ENCODE results near the gene USP33.
"Not testable (repeated sequence)": the region's sequence is repeated elsewhere in the genome, so short reads cannot be mapped to it uniquely, and the experiment has no call there.

USP33 gene

GRCh38 chr1:77668924-77669449 is 90.7 kb downstream of the USP33 start:
- DNase-seq (ENCODE audit: low spot score in 2 of 2): no peak
- Mint-ChIP-seq H3K27ac (no peak overlapping the region), H3K4me3 (no peak overlapping the region), H3K36me3 (peaks cover 6% of the 10 kb centered on the region), H3K4me1 (peaks cover 52% of the 10 kb centered on the region), H3K9me3 (no peaks in the 10 kb centered on the region)
- peak; percentile 81 for ATAC-seq

GRCh38 chr1:77664939-77665516 is 94.6 kb downstream of the USP33 start:
- Mint-ChIP-seq H3K27ac (no peak overlapping the region), H3K4me3 (no peak overlapping the region), H3K36me3 (peaks cover 6% of the 10 kb centered on the region), H3K9me3 (no peaks in the 10 kb centered on the region), H3K4me1 (peaks cover 50% of the 10 kb centered on the region)
- ATAC-seq (no peak), DNase-seq (ENCODE audit: low spot score in 2 of 2) (no peak)

GRCh38 chr1:77661696-77662095 is 98.0 kb downstream of the USP33 start:
- Mint-ChIP-seq H3K36me3 (no peaks in the 10 kb centered on the region), H3K9me3 (no peaks in the 10 kb centered on the region), H3K4me3 (no peak overlapping the region), H3K27ac (no peak overlapping the region), H3K4me1 (peaks cover 42% of the 10 kb centered on the region)
- no peak for DNase-seq (ENCODE audit: low spot score in 2 of 2)
- no peak for ATAC-seq

- H3K27ac Mint-ChIP-seq: no peak overlapping the region
- H3K4me3 Mint-ChIP-seq: no peak overlapping the region
- no peak for ATAC-seq
- H3K36me3 Mint-ChIP-seq: no peaks in the 10 kb centered on the region
- peaks cover 49% of the 10 kb centered on the region for H3K4me1 Mint-ChIP-seq
- H3K9me3 Mint-ChIP-seq: no peaks in the 10 kb centered on the region
- DNase-seq (ENCODE audit: low spot score in 2 of 2): no peak
Measured at GRCh38 chr1:77659879-77660593, 99.6 kb downstream of the USP33 start.

- ATAC-seq (no peak), DNase-seq (ENCODE audit: low spot score in 2 of 2) (no peak)
- Mint-ChIP-seq H3K9me3 (no peaks in the 10 kb centered on the region), H3K36me3 (no peaks in the 10 kb centered on the region), H3K4me1 (peaks cover 39% of the 10 kb centered on the region), H3K27ac (no peak overlapping the region), H3K4me3 (no peak overlapping the region)
Measured at GRCh38 chr1:77658271-77658670, 101.4 kb downstream of the USP33 start.

GRCh38 chr1:77655431-77655974 is 104.1 kb downstream of the USP33 start:
- peaks cover under 1% of the 10 kb centered on the region for H3K9me3 Mint-ChIP-seq
- H3K27ac Mint-ChIP-seq: peak overlapping the region; percentile 80
- DNase-seq (ENCODE audit: low spot score in 2 of 2) (no peak), ATAC-seq (peak; percentile 98)
- H3K36me3 Mint-ChIP-seq: peaks cover 4% of the 10 kb centered on the region
- H3K4me1 Mint-ChIP-seq: peaks cover 30% of the 10 kb centered on the region
- H3K4me3 Mint-ChIP-seq: no peak overlapping the region

- peak overlapping the region; percentile 1 for H3K27ac Mint-ChIP-seq
- no peak overlapping the region for H3K4me3 Mint-ChIP-seq
- peaks cover 30% of the 10 kb centered on the region for H3K4me1 Mint-ChIP-seq
- DNase-seq (ENCODE audit: low spot score in 2 of 2): no peak
- peaks cover 4% of the 10 kb centered on the region for H3K36me3 Mint-ChIP-seq
- H3K9me3 Mint-ChIP-seq: peaks cover 6% of the 10 kb centered on the region
- no peak for ATAC-seq
Measured at GRCh38 chr1:77652970-77653516, 106.6 kb downstream of the USP33 start.

GRCh38 chr1:77652268-77652667 is 107.4 kb downstream of the USP33 start:
- no peak overlapping the region for H3K27ac Mint-ChIP-seq
- peaks cover 6% of the 10 kb centered on the region for H3K9me3 Mint-ChIP-seq
- H3K36me3 Mint-ChIP-seq: peaks cover 4% of the 10 kb centered on the region
- DNase-seq (ENCODE audit: low spot score in 2 of 2) (no peak), ATAC-seq (no peak)
- peaks cover 28% of the 10 kb centered on the region for H3K4me1 Mint-ChIP-seq
- H3K4me3 Mint-ChIP-seq: no peak overlapping the region

GRCh38 chr1:77649127-77649526 is 110.5 kb downstream of the USP33 start:
- ATAC-seq (no peak), DNase-seq (ENCODE audit: low spot score in 2 of 2) (no peak)
- Mint-ChIP-seq H3K27ac (no peak overlapping the region), H3K4me3 (no peak overlapping the region), H3K9me3 (peaks cover 6% of the 10 kb centered on the region), H3K4me1 (peaks cover 22% of the 10 kb centered on the region), H3K36me3 (peaks cover 28% of the 10 kb centered on the region)

- not testable (repeated sequence) for DNase-seq (ENCODE audit: low spot score in 2 of 2); ATAC-seq; H3K4me3 Mint-ChIP-seq; H3K27ac Mint-ChIP-seq; H3K9me3 Mint-ChIP-seq
- Mint-ChIP-seq H3K36me3 (peaks cover 31% of the 10 kb centered on the region), H3K4me1 (peaks cover 16% of the 10 kb centered on the region)
Measured at GRCh38 chr1:77646224-77646623, 113.4 kb downstream of the USP33 start.

Measured in stimulated activated effector memory CD8-positive, alpha-beta T cell treated with anti-CD3 and anti-CD28 coated beads, Interleukin-12 subunit alpha, Interleukin-12 subunit beta, amount 100 ng/mL, for 72 hours (primary cell).